ENCODE measurements around the gene KLF17.

The KLF17 gene

GRCh38 chr1:44118682-44119081 is at the start of gene KLF17:
KLF17 (plus strand) TSS chr1:44118821; CDS start chr1:44118908, 87 bp downstream.
- DNase-seq (ENCODE audit: low read depth in 1 of 2, low spot score in 1 of 2) = no peak

DNA sequence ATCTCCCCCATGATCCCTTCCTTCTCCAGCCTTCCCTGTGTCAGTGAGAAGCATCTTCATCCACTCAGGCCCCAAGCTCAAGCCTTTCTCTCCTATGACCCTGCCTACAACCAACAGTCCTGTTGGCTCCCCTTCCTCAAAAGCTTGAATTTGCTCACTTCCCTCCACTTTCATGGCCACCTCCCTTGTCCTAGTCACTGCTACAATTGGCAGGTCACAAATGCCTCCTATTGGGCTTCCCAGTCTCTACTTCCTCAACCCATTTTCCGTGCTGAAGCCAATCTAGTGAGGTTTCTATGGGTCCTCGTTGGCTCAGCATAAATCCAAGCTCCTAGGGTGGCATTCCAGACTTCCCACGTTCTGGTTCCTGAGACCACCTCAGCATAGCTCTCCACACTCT is 47.2 kb upstream of the KLF17 start:
- DNase-seq (ENCODE audit: low read depth in 1 of 2, low spot score in 1 of 2) = no peak

DNA sequence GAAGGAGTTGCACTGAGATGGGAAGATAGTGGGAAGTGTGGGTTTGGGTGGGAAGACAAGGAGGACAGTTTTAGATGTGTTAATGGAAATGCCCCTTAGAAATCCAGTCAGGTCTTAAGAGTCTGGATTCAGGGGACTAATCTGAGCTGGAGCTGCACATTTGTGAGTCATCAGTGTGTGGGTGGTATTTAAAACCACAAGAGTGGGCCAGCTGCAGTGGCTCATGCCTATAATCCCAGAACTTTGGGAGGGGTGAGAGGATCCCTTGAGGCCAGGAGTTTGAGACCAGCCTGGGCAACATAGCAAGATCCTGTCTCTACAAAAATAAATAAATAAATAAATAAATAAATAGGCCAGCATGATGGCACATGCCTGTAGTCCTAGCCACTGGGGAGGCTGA is 46.4 kb upstream of the KLF17 start:
- DNase-seq (ENCODE audit: low read depth in 1 of 2, low spot score in 1 of 2) = no peak

- DNase-seq (ENCODE audit: low read depth in 1 of 2, low spot score in 1 of 2) = no peak
Observed at GRCh38 chr1:44072821-44073220, 45.8 kb upstream of the KLF17 start.

DNA sequence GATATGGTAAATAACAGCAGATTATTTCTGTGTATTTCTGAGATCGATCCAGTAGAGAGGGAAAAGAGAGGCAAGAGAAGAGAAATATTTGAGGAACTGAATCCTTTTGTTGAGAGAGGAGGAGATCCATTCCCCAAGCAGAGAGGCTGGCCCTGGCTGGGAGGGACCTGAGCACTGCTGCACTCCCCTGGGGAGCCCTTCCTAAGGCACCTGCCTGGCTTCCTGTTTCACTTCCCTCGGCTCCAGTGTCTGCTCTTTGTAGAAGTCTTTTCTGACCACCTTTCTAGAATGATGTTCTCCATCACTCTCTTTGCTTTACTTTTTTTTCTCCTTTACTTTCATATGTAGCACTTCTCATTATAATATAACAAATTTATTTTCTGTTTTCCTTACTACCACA is 45.1 kb upstream of the KLF17 start:
- DNase-seq (ENCODE audit: low read depth in 1 of 2, low spot score in 1 of 2) = no peak

- no peak for DNase-seq (ENCODE audit: low read depth in 1 of 2, low spot score in 1 of 2)
Observed at GRCh38 chr1:44074415-44074814, 44.2 kb upstream of the KLF17 start.

GRCh38 chr1:44076066-44076465 is 42.6 kb upstream of the KLF17 start:
- DNase-seq (ENCODE audit: low read depth in 1 of 2, low spot score in 1 of 2) = no peak

- no peak for DNase-seq (ENCODE audit: low read depth in 1 of 2, low spot score in 1 of 2)
Observed at GRCh38 chr1:44077421-44077820, 41.2 kb upstream of the KLF17 start.

DNA sequence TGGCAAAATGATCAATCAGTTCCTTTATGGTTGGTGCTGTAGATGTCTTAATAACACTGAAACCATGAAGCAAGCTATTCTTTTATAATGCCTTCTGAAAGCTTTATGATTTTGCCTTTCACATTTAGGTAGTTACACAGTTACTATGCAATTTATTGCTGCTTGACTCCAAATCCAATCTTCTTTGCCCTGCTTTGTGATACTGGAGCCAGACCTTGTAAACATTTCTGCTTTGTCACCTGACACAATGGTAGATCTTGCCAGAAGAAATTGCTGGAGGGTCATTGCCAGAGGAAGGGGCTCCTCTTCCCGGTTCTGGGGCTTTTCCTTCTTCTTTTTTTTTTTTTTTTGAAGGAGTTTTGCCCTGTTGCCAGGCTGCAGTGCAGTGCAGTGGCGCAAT is 40.5 kb upstream of the KLF17 start:
- no peak for DNase-seq (ENCODE audit: low read depth in 1 of 2, low spot score in 1 of 2)

DNA sequence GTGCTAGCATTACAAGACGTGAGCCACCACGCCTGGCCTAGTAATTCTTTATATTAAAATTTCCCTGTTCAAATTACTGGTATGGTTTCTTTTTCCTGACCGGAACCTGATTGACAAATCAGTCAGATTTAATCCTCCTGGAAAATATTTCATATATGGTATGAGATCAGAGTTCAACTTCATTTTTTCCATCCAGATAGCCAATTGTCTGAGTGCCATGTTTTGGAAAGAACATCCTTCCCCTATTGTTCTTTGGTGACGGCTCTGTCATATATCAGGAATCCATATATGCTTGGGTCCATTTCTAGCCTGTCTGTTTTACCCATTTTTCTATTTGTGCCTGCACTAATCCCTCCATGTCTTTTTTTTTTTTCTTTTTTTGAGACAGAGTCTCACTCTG is 39.1 kb upstream of the KLF17 start:
- no peak for DNase-seq (ENCODE audit: low read depth in 1 of 2, low spot score in 1 of 2)

DNA sequence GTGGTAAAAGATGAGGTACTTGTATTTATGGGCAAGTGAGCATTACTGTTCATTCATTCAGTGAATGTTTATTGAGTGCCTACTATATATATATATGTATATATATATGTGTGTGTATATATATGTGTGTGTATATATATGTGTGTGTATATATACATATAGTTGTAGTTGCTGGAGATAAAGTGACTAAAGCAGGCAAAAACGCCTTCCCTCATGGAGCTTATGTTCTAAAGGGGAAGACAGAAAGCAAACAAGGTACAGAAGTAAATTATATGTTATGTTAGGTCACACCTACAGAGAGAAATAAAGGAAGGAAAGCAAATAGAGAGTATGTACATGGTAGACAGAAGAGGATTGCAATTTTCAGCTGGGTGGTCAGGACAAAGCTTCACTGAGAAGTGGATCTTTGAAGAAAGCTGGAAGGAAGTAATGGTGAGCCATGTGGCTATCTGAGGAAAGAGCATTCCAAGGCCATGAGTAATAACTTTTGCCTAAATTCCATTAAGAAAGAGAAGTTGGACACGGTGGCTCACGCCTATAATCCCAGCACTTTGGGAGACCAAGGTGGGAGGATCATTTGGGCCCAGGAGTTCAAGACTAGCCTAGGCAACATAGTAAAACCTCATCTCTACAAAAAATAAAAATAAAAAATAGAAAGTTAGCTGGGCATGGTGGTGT is 33.5 kb upstream of the KLF17 start:
- DNase-seq (ENCODE audit: low read depth in 1 of 2, low spot score in 1 of 2) = no peak

GRCh38 chr1:44086692-44087474 is 31.7 kb upstream of the KLF17 start:
- DNase-seq (ENCODE audit: low read depth in 1 of 2, low spot score in 1 of 2) = no peak

- no peak for DNase-seq (ENCODE audit: low read depth in 1 of 2, low spot score in 1 of 2)
Observed at GRCh38 chr1:44089371-44090048, 29.1 kb upstream of the KLF17 start.

DNA sequence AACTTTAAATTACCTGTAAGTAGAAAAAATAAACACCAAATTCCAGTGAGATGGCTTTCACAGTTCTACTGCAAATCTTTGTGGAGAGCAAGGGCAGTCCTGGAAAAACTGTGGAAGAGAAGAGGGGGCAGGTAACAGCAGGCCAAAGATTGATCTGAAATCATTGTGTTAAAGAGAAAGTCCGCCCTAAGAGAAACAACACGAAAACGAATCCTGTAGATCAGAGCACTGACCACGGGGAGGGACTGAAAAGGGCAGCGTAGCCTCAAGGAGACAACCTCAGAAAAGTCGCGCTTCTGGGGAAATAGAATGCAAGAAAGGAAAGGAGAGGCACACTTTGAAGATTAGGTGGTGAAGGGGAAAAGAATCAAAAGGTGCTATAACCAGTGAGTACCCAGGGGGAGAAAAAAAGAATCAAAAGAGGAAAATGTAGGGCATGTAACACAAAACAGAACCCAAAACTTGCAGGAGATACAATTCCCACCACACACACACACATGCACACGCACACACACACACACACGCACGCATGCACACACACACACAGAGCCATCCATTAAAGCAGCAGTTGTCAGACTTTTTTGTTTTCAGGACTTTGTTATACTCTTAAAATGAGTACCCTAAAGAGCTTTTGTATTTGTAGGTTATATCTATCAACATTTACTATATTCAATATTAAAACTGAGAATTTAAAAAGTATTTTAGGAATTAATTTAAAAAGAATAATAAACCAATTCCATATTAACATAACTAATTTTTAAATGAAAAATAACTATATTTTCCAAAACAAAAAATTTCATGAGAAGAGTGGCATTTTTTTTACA is 28.0 kb upstream of the KLF17 start:
- DNase-seq (ENCODE audit: low read depth in 1 of 2, low spot score in 1 of 2) = no peak

DNA sequence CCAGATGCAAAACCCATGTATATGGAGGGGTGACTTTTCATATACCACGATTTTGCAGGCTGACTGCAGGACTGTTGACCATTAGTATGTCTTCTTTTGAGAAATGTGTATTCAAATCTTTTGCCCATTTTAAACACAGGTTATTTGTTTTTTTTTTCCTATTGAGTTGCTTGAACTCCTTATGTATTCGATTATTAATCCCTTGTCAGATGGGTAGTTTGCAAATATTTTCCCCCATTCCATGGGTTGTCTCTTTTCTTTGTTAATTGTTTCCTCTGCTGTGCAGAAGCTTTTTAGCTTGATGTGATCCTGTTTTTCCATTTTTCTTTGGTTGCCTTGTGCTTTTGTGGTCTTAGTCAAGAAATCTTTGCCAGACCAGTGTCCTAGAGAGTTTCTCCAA is 24.6 kb upstream of the KLF17 start:
- DNase-seq (ENCODE audit: low read depth in 1 of 2, low spot score in 1 of 2) = no peak

GRCh38 chr1:44100183-44100868 is 18.3 kb upstream of the KLF17 start:
- no peak for DNase-seq (ENCODE audit: low read depth in 1 of 2, low spot score in 1 of 2)

- no peak for DNase-seq (ENCODE audit: low read depth in 1 of 2, low spot score in 1 of 2)
Observed at GRCh38 chr1:44101328-44101727, 17.3 kb upstream of the KLF17 start.

DNA sequence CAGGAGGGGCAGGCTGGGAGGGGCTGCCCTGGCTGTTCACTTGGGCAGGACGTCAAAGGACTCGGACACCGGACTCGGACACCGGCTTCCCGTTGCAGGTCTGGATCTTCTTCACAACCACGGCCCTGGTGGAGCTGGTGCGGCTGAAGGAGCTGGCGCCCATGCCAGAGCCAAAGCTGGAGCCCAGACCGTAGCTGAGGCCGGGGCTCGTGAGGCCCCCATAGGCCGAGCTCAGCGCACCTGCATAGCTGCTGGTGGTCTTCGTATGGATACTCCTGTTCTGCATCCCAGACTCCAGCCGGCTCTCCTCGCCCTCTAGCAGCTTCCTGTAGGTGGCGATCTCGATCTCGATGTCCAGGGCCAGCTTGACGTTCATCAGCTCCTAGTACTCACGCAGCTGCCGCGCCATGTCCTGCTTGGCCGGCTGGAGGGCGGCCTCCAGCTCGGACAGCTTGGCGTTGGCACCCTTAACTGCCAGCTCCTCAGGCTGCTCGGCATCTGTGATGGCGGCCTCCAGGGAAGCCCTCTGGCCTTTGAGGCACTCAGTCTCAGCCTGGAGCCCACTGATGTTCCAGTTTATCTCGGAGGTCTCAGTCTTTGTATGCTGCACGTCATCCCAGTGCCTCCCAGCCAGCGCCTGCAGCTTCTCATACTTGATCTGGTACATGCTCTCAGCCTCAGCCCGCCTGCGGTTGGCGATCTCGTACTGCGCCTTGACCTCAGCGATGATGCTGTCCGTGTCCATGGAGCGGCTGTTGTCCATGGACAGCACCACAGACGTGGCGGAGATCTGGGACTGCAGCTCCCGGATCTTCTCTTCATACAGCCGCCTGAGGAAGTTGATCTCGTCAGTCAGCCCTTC is 15.1 kb upstream of the KLF17 start:
- DNase-seq (ENCODE audit: low read depth in 1 of 2, low spot score in 1 of 2) = no peak

DNA sequence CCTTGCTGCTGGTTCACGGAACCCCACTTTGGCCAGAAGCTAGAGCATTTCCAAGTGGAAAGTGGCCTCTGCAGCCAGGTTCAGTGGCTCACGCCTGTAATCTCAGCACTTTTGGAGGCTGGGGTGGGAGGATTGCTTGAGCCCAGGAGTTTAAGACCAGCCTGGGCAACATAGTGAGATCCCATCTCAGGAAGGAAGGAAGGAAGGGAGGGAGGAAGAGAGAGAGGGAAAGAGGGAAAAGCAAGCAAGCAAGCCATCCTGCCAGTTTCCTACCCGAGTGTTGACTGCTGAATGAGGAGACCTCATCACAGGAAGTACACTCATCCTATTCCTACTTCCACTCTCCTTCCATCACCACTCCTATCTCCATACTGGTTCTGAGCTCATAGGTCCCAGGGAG is 12.8 kb upstream of the KLF17 start:
- no peak for DNase-seq (ENCODE audit: low read depth in 1 of 2, low spot score in 1 of 2)

- DNase-seq (ENCODE audit: low read depth in 1 of 2, low spot score in 1 of 2) = no peak
Observed at GRCh38 chr1:44108241-44108640, 10.4 kb upstream of the KLF17 start.
